Stimulated activated CD8-positive, alpha-beta memory T cell treated with anti-CD3 and anti-CD28 coated beads, Interleukin-15, amount 100 ng/mL, for 4 hours (primary cell): ENCODE data around the gene RNF111.

Source experiments
- DNase-seq, 2 donors: peaks; one replicate each; pipeline ENCODE4 v3.0.0-alpha.2; 2020; ENCODE audit warnings: low read depth in 2 of 2

Gene RNF111

GRCh38 chr15:58987491-58988005 is at the start of gene RNF111:
Gene RNF111 (plus strand): TSS chr15:58987663. CDS start chr15:59030823, 43,160 bp downstream.
- DNase-seq = peak; percentile 74 to 86

GRCh38 chr15:58947179-58947578 is 40.3 kb upstream of the RNF111 start:
- no peak for DNase-seq

GRCh38 chr15:58951388-58952007 is 36.0 kb upstream of the RNF111 start:
- DNase-seq = no peak

- DNase-seq = no peak
These were observed 34.7 kb upstream of the RNF111 start for GRCh38 chr15:58952751-58953150.

GRCh38 chr15:58957101-58957973 is 30.1 kb upstream of the RNF111 start:
- peak in 1 of 2 donors; percentile 36 for DNase-seq

- no peak for DNase-seq
These were observed 28.7 kb upstream of the RNF111 start for GRCh38 chr15:58958811-58959210.

GRCh38 chr15:58962136-58962535 is 25.3 kb upstream of the RNF111 start:
- DNase-seq = no peak

- DNase-seq = no peak
These were observed 24.5 kb upstream of the RNF111 start for GRCh38 chr15:58962662-58963565.

- DNase-seq = no peak
These were observed 20.8 kb upstream of the RNF111 start for GRCh38 chr15:58966698-58967097.

GRCh38 chr15:58967479-58967878 is 20.0 kb upstream of the RNF111 start:
- no peak for DNase-seq

- DNase-seq = no peak
These were observed 9.6 kb upstream of the RNF111 start for GRCh38 chr15:58977887-58978286.

- no peak for DNase-seq
These were observed 7.0 kb upstream of the RNF111 start for GRCh38 chr15:58980351-58980939.

- no peak for DNase-seq
These were observed 5.5 kb upstream of the RNF111 start for GRCh38 chr15:58981808-58982475.

GRCh38 chr15:58983261-58983660 is 4.2 kb upstream of the RNF111 start:
- no peak for DNase-seq

GRCh38 chr15:58985443-58985842 is 2.0 kb upstream of the RNF111 start:
- no peak for DNase-seq

- DNase-seq = no peak
These were observed 427 bp upstream of the RNF111 start for GRCh38 chr15:58987036-58987435.

- peak; percentile 16 to 33 for DNase-seq
These were observed 733 bp downstream of the RNF111 start for GRCh38 chr15:58988006-58988785.

GRCh38 chr15:58992181-58992580 is 4.7 kb downstream of the RNF111 start:
- no peak for DNase-seq

- no peak for DNase-seq
These were observed 7.5 kb downstream of the RNF111 start for GRCh38 chr15:58994906-58995453.

- DNase-seq = no peak
These were observed 12.2 kb downstream of the RNF111 start for GRCh38 chr15:58999694-59000093.
